HCT116 (cell line): ENCODE data around the gene ADAP2. TPM values are rescaled to one million over a fixed set of nuclear protein-coding genes. Genes with fewer than 3 reads are reported as not detected.
"Not testable (repeated sequence)": the region's sequence is repeated elsewhere in the genome, so short reads cannot be mapped to it uniquely, and the experiment has no call there.

Experiments
- ATAC-seq: fragments of 200-7000 bp; cut with Tn5 transposase; 2 replicates; pipeline ENCODE4 v1.9.1; 2020; ENCODE audit warnings: mild to moderate bottlenecking, moderate library complexity
- BruUV-seq: library from RNA; stranded (reverse); fragments of 400-500 nt; replicated peaks from 2 replicates; lab custom pipeline; 2021; lab: Mats Ljungman, UMichigan
- CTCF ChIA-PET: fragments of 300-600 bp; sonication (Branson Sonifier 250); formaldehyde crosslinking; loops from one replicate; lab custom pipeline; 2021; ENCODE audit warnings: antibody characterized with exemption; lab: Charles Lee
- POLR2A ChIA-PET: fragments of 300-600, 350-600 bp; sonication (Branson Sonifier 250); formaldehyde crosslinking; loops from one replicate; lab custom pipeline; 2021; ENCODE audit warnings: antibody characterized with exemption; lab: Charles Lee
- RAD21 ChIA-PET, 2 experiments: fragments of 300-600 bp; sonication (Branson Sonifier 250); formaldehyde crosslinking; loops; one replicate each; lab custom pipeline; 2023; ENCODE audit warnings: low total read pairs in 2 of 2; ENCODE audit not compliant: uncharacterized antibody in 2 of 2, unreplicated experiment in 2 of 2, low non-redundant PET in 1 of 2; lab: Charles Lee
- DNase-seq: peaks from one replicate; pipeline ENCODE4 v3.0.0-alpha.2; 2010; ENCODE audit warnings: low read depth, low spot score
- H2AFZ ChIP-seq: fragments of 200-600 bp; shearing (Covaris generic), sonication (generic); 2 replicates; pipeline ENCODE4 v1.6.1; 2017; ENCODE audit warnings: low read depth, mixed run types, mixed read lengths, antibody characterized with exemption, low read length; ENCODE audit not compliant: poor library complexity, severe bottlenecking
- H3K27ac ChIP-seq: 2 replicates; pipeline ENCODE4 v1.5.1; 2012; ENCODE audit warnings: low read depth, low read length
- H3K27me3 ChIP-seq: fragments of 200-600 bp; sonication (generic); 2 replicates; pipeline ENCODE4 v1.6.1; 2016; ENCODE audit warnings: mixed run types, low read length, mixed read lengths; ENCODE audit not compliant: insufficient read depth
- H3K36me3 ChIP-seq, 2 experiments: fragments of 200-500 bp in 1 of 2; fragments of 200-600 bp in 1 of 2; sonication (Bioruptor generic) in 1 of 2; sonication (generic) in 1 of 2; 2 replicates each; pipeline versions ENCODE4 v1.5.1 to v1.6.1; 2014 to 2016; ENCODE audit warnings: low read length in 2 of 2, inconsistent platforms in 1 of 2, mixed read lengths in 1 of 2, mixed run types in 1 of 2; ENCODE audit not compliant: insufficient read depth in 2 of 2, control insufficient read depth in 1 of 2
- H3K4me1 ChIP-seq, 2 experiments: fragments of 200-600 bp in 1 of 2; sonication (generic) in 1 of 2; 2 replicates each; pipeline versions ENCODE4 v1.5.1 to v1.6.1; 2012 to 2017; ENCODE audit warnings: low read length in 2 of 2, inconsistent platforms in 1 of 2, mild to moderate bottlenecking in 1 of 2, mixed read lengths in 1 of 2, mixed run types in 1 of 2, moderate library complexity in 1 of 2; ENCODE audit not compliant: insufficient read depth in 2 of 2, control insufficient read depth in 1 of 2
- H3K4me2 ChIP-seq: fragments of 200-600 bp; sonication (generic); 2 replicates; pipeline ENCODE4 v1.6.1; 2017; ENCODE audit warnings: mixed run types, low read length, mixed read lengths
- H3K4me3 ChIP-seq, 2 experiments: fragments of 200-600 bp in 1 of 2; sonication (generic) in 1 of 2; replicated peaks in 1 of 2; 2 replicates each; pipeline ENCODE4 v1.5.1; 2011 to 2016; ENCODE audit warnings: low read length in 2 of 2, control low read depth in 1 of 2, low read depth in 1 of 2, mild to moderate bottlenecking in 1 of 2, mixed read lengths in 1 of 2, mixed run types in 1 of 2
- H3K79me2 ChIP-seq: fragments of 200-600 bp; sonication (generic); 2 replicates; pipeline ENCODE4 v1.6.1; 2017; ENCODE audit warnings: mild to moderate bottlenecking, mixed run types, low read length, moderate library complexity, mixed read lengths; ENCODE audit not compliant: insufficient read depth
- H3K9ac ChIP-seq: fragments of 200-600 bp; sonication (generic); 2 replicates; pipeline ENCODE4 v1.6.1; 2016; ENCODE audit warnings: low read length, mixed read lengths
- H3K9me2 ChIP-seq: fragments of 200-600 bp; sonication (generic), shearing (Covaris generic); 2 replicates; pipeline ENCODE4 v1.6.1; 2017; ENCODE audit warnings: mixed run types, mild to moderate bottlenecking, moderate library complexity; ENCODE audit not compliant: insufficient read depth
- H3K9me3 ChIP-seq, 2 experiments: fragments of 200-500 bp in 1 of 2; fragments of 200-600 bp in 1 of 2; sonication (Bioruptor generic) in 1 of 2; sonication (generic) in 1 of 2; 2 replicates each; pipeline ENCODE4 v1.6.1; 2014 to 2017; ENCODE audit warnings: low read length in 2 of 2, mixed read lengths in 2 of 2, inconsistent platforms in 1 of 2, low read depth in 1 of 2, mild to moderate bottlenecking in 1 of 2, mixed run types in 1 of 2, moderate library complexity in 1 of 2; ENCODE audit not compliant: control insufficient read depth in 1 of 2, insufficient read depth in 1 of 2
- H4K20me1 ChIP-seq: fragments of 200-600 bp; sonication (generic), shearing (Covaris generic); 2 replicates; pipeline ENCODE4 v1.6.1; 2017; ENCODE audit warnings: mixed run types, mild to moderate bottlenecking, moderate library complexity; ENCODE audit not compliant: insufficient read depth
- CBX3 ChIP-seq: IDR thresholded peaks from 2 replicates; pipeline ENCODE4 v1.6.1; 2012; ENCODE audit warnings: low read depth
- EZH2 ChIP-seq: fragments of 200-600 bp; sonication (generic); IDR thresholded peaks from 2 replicates; pipeline ENCODE4 v1.6.1; 2017; ENCODE audit warnings: antibody characterized with exemption, mixed run types
- EZH2phosphoT487 ChIP-seq: fragments of 200-600 bp; IDR thresholded peaks from 2 replicates; pipeline ENCODE4 v1.6.1; 2018; ENCODE audit warnings: antibody characterized with exemption, borderline replicate concordance
- FOSL1 ChIP-seq: IDR thresholded peaks from 2 replicates; pipeline ENCODE4 v1.6.1; 2012; ENCODE audit warnings: low read depth
- intact Hi-C: fragments of 100-400 bp; cut with micrococcal nuclease; formaldehyde crosslinking; loops from 2 replicates; pipeline ENCODE4 v1.10.0; 2022
- total RNA-seq: library from RNA; stranded (reverse); gene quantifications from one replicate; pipeline ENCODE4 v1.2.1, GENCODE V29; 2021; ENCODE audit not compliant: unreplicated experiment
- TF ChIP-seq, protein P1 (sequence below): IDR thresholded peaks from 2 replicates; pipeline ENCODE4 v1.6.1; 2011; ENCODE audit warnings: mild to moderate bottlenecking, low read length, moderate library complexity; ENCODE audit not compliant: insufficient replicate concordance; ENCODE audit errors: extremely low read depth

Gene ADAP2
- total RNA-seq, 1 experiment from 2014 or later: 17.2 TPM

DNA sequence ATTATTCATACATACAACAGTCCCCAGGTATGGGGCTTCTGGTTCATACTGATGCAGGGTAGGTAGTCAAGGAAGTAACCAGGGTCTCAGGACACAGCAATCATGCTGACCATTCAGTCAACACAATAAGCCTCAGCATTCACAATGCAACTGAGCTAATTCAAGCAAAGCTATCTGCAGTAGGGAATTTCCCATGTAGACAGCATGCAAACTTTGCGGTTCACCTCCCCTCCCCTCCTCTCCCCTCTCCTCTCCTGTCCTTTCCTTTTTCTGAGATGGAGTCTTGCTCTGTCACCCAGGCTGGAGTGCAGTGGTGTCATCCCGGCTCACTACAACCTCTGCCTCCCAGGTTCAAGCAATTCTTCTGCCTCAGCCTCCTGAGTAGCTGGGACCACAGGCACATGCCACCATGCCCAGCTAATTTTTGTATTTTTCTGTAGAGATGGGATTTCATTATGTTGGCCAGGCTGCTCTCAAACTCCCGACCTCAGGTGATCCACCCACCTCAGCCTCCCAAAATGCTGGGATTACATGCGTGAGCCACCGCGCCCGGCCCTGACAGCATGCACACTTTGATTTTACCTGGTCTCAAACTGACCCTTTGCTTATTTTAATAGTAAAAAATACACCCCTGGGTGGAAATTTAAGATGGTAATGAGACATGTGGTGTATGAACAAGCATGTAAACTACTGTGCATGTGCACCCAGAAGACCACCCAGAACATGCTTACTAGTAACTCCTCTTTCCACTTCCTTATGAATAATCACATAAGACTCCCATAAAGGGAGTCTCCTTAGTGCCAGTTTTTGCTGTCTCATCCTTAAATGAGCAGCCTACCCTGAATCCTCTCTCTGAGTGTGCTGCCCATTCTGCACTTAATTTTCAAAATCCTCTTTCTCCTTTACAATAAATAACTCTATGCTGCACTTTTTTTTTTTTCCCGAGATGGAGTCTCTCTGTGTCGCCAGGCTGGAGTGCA, 39.8 kb downstream of the ADAP2 start:
- ChIA-PET CTCF (no interaction called here), RAD21 (no interaction called here), POLR2A (no interaction called here)
- Histone ChIP-seq H4K20me1 (no peaks in the 10 kb centered on the region), H3K4me2 (no peak overlapping the region), H3K9ac (no peak overlapping the region), H3K9me2 (no peaks in the 10 kb centered on the region), H3K27me3 (no peaks in the 10 kb centered on the region), H3K79me2 (no peaks in the 10 kb centered on the region), H3K4me1 (peaks cover 0 to 6% of the 10 kb centered on the region in 2 experiments; a peak in 1 of 4 replicates), H3K4me3 (no peak overlapping the region), H2AFZ (no peak overlapping the region), H3K36me3 (0 out of 4 replicates have a peak, but pooled peaks cover 0 to under 1% of the 10 kb centered on the region in 2 experiments), H3K9me3 (no peaks in the 10 kb centered on the region), H3K27ac (no peak overlapping the region)
- DNase-seq: no peak
- no TSS peak for BruUV-seq
- intact Hi-C loops: no loop called here
- ATAC-seq: no peak
- TF ChIP-seq, protein P1, sequence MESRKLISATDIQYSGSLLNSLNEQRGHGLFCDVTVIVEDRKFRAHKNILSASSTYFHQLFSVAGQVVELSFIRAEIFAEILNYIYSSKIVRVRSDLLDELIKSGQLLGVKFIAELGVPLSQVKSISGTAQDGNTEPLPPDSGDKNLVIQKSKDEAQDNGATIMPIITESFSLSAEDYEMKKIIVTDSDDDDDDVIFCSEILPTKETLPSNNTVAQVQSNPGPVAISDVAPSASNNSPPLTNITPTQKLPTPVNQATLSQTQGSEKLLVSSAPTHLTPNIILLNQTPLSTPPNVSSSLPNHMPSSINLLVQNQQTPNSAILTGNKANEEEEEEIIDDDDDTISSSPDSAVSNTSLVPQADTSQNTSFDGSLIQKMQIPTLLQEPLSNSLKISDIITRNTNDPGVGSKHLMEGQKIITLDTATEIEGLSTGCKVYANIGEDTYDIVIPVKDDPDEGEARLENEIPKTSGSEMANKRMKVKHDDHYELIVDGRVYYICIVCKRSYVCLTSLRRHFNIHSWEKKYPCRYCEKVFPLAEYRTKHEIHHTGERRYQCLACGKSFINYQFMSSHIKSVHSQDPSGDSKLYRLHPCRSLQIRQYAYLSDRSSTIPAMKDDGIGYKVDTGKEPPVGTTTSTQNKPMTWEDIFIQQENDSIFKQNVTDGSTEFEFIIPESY: no peak
- TF ChIP-seq FOSL1 (no peak), EZH2 (no peak), CBX3 (no peak), EZH2phosphoT487 (no peak)

DNA sequence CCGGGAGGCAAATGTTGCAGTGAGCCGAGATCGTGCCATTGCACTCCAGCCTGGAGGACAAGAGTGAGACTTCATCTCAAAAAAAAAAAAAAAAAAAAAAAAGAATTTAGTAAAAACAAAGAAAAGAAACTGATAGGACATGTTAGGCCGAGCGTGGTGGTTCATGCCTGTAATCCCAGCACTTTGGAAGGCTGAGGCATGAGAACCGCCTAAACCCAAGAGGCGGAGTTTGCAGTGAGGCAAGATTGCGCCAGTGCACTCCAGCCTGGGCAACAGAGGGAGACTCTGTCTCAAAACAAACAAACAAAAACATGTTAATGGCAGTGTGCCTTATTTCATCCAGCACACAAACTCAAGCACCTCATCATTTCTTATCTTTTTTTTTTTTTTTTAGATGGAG, 42.6 kb downstream of the ADAP2 start:
- RAD21 ChIA-PET, H2AFZ ChIP-seq, H3K9me2 ChIP-seq, H3K9me3 ChIP-seq, H3K9ac ChIP-seq, H3K79me2 ChIP-seq, BruUV-seq, H3K27ac ChIP-seq, DNase-seq, intact Hi-C loops, H4K20me1 ChIP-seq, H3K4me1 ChIP-seq, H3K4me2 ChIP-seq, H3K27me3 ChIP-seq, H3K36me3 ChIP-seq, ATAC-seq, H3K4me3 ChIP-seq: not testable (repeated sequence)
- POLR2A ChIA-PET: interaction anchor here (0.7 kb wide), 1 partner anchor 26 kb away, joined by 3 read pairs; no protein-coding TSS in a partner anchor
- CTCF ChIA-PET: interaction anchor here (0.7 kb wide), 1 partner anchor 628 kb away, joined by 3 read pairs; no protein-coding TSS in a partner anchor
